Mesenchymal stem cell (in vitro differentiated cells and primary cell): ENCODE measurements around the gene GPR3.
"Not testable (repeated sequence)": the region's sequence is repeated elsewhere in the genome, so short reads cannot be mapped to it uniquely, and the experiment has no call there.

Experiments used
- DNase-seq: peaks from one replicate; pipeline ENCODE4 v3.0.0-alpha.2; 2013
- H2AFZ ChIP-seq: one replicate; pipeline ENCODE4 v1.6.1; 2013; ENCODE audit warnings: low read depth, mild to moderate bottlenecking, control low read depth, inconsistent platforms, low read length, moderate library complexity
- H2AK5ac ChIP-seq: 2 replicates; pipeline ENCODE4 v1.6.1; 2013; ENCODE audit warnings: low read length, moderate library complexity, mild to moderate bottlenecking, inconsistent platforms; ENCODE audit not compliant: severe bottlenecking
- H2BK120ac ChIP-seq: one replicate; pipeline ENCODE4 v1.6.1; 2013; ENCODE audit warnings: low read depth, mild to moderate bottlenecking, inconsistent platforms, low read length, moderate library complexity
- H2BK12ac ChIP-seq, 2 experiments: one replicate each; pipeline ENCODE4 v1.6.1; 2013; ENCODE audit warnings: inconsistent platforms in 2 of 2, low read length in 2 of 2, mild to moderate bottlenecking in 2 of 2, moderate library complexity in 2 of 2, control low read depth in 1 of 2
- H2BK15ac ChIP-seq: one replicate; pipeline ENCODE4 v1.6.1; 2013; ENCODE audit warnings: mild to moderate bottlenecking, low read depth, inconsistent platforms; ENCODE audit not compliant: poor library complexity, severe bottlenecking
- H2BK5ac ChIP-seq: 2 replicates; pipeline ENCODE4 v1.6.1; 2013; ENCODE audit warnings: low read depth, mild to moderate bottlenecking, low read length, control low read depth, inconsistent platforms; ENCODE audit not compliant: poor library complexity, severe bottlenecking
- H3K14ac ChIP-seq, 2 experiments: one replicate each; pipeline ENCODE4 v1.6.1; 2013; ENCODE audit warnings: inconsistent platforms in 2 of 2, low read length in 2 of 2, control low read depth in 1 of 2, mild to moderate bottlenecking in 1 of 2, moderate library complexity in 1 of 2
- H3K18ac ChIP-seq, 2 experiments: one replicate each; pipeline ENCODE4 v1.6.1; 2013; ENCODE audit warnings: inconsistent platforms in 2 of 2, low read length in 2 of 2, control low read depth in 1 of 2, low read depth in 1 of 2, mild to moderate bottlenecking in 1 of 2
- H3K23ac ChIP-seq, 2 experiments: one replicate each; pipeline ENCODE4 v1.6.1; 2013; ENCODE audit warnings: inconsistent platforms in 2 of 2, low read length in 2 of 2, mild to moderate bottlenecking in 2 of 2, moderate library complexity in 2 of 2, control low read depth in 1 of 2
- H3K27ac ChIP-seq: 2 replicates; pipeline ENCODE4 v1.5.1; 2013; ENCODE audit warnings: mild to moderate bottlenecking, moderate library complexity, low read length, control low read depth, inconsistent platforms; ENCODE audit not compliant: poor library complexity, severe bottlenecking
- H3K27me3 ChIP-seq, 2 experiments: 2 replicates each; pipeline versions ENCODE4 v1.6.1 to v1.7.0; 2013; ENCODE audit warnings: low read length in 2 of 2, mild to moderate bottlenecking in 2 of 2, moderate library complexity in 2 of 2, control low read depth in 1 of 2, inconsistent platforms in 1 of 2; ENCODE audit not compliant: control insufficient read depth in 1 of 2, insufficient read depth in 1 of 2
- H3K36me3 ChIP-seq, 2 experiments: 2 replicates each; pipeline versions ENCODE4 v1.6.1 to v1.7.0; 2013; ENCODE audit warnings: low read length in 2 of 2, control low read depth in 1 of 2, inconsistent platforms in 1 of 2, low read depth in 1 of 2, mild to moderate bottlenecking in 1 of 2; ENCODE audit not compliant: insufficient read depth in 2 of 2, control insufficient read depth in 1 of 2
- H3K4ac ChIP-seq, 2 experiments: one replicate each; pipeline ENCODE4 v1.6.1; 2013; ENCODE audit warnings: inconsistent platforms in 2 of 2, low read length in 2 of 2, mild to moderate bottlenecking in 2 of 2, moderate library complexity in 2 of 2, control low read depth in 1 of 2, low read depth in 1 of 2
- H3K4me1 ChIP-seq: 2 replicates; pipeline ENCODE4 v1.6.1; 2013; ENCODE audit warnings: low read depth, low read length, control low read depth; ENCODE audit not compliant: control insufficient read depth, insufficient read depth
- H3K4me2 ChIP-seq: 2 replicates; pipeline ENCODE4 v1.6.1; 2013; ENCODE audit warnings: low read length, mild to moderate bottlenecking, inconsistent platforms; ENCODE audit not compliant: poor library complexity, severe bottlenecking
- H3K4me3 ChIP-seq, 2 experiments: 2 replicates each; pipeline versions ENCODE4 v1.5.1 to v1.7.0; 2013; ENCODE audit warnings: low read length in 2 of 2, mild to moderate bottlenecking in 2 of 2, control low read depth in 1 of 2, low read depth in 1 of 2; ENCODE audit not compliant: insufficient read depth in 1 of 2
- H3K79me1 ChIP-seq: replicated peaks from 2 replicates; pipeline ENCODE4 v1.6.1; 2013; ENCODE audit warnings: mild to moderate bottlenecking, control low read depth, low read length, inconsistent platforms; ENCODE audit not compliant: poor library complexity, severe bottlenecking
- H3K9ac ChIP-seq: 2 replicates; pipeline ENCODE4 v1.7.0; 2013; ENCODE audit warnings: mild to moderate bottlenecking, low read length, moderate library complexity
- H3K9me3 ChIP-seq: 2 replicates; pipeline ENCODE4 v1.7.0; 2013; ENCODE audit warnings: mild to moderate bottlenecking, low read length; ENCODE audit not compliant: control insufficient read depth
- H4K8ac ChIP-seq: one replicate; pipeline ENCODE4 v1.6.1; 2013; ENCODE audit warnings: inconsistent platforms, mild to moderate bottlenecking, low read length, moderate library complexity
- H4K91ac ChIP-seq: one replicate; pipeline ENCODE4 v1.6.1; 2013; ENCODE audit warnings: mild to moderate bottlenecking, low read length, inconsistent platforms
- WGBS: methylation state at CpG from one replicate; pipeline ENCODE4 v1.1.7; 2013; ENCODE audit warnings: mixed read lengths; 5-methylcytosine and 5-hydroxymethylcytosine counted together

GPR3 gene

DNA sequence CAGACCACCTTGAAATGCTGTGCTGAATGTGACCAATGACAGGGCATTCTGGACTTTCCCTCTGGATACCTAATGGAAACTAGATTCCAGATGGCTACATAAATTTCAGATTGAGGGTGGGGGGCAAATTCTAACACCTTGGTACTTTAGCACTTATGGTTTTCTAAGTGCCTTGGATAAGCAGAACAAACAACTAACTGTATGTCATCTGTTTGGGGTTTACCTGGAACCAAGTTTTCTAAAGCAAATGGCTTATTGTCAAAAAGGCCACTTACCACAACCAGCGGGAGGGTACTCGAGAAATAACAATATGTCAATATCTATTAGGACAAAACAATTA is 39.1 kb downstream of the GPR3 start:
- Histone ChIP-seq H3K23ac (no peak overlapping the region), H3K36me3 (peaks cover 10 to 23% of the 10 kb centered on the region in 2 experiments), H3K4me3 (no peak overlapping the region), H3K27me3 (no peaks in the 10 kb centered on the region), H2BK15ac (no peak overlapping the region), H3K4ac (no peak overlapping the region), H3K27ac (no peak overlapping the region), H3K4me2 (no peak overlapping the region), H3K9me3 (no peaks in the 10 kb centered on the region), H3K79me1 (peaks cover 35% of the 10 kb centered on the region), H2AFZ (no peak overlapping the region), H3K4me1 (peaks cover 15% of the 10 kb centered on the region), H2BK120ac (no peak overlapping the region), H2AK5ac (no peak overlapping the region), H2BK12ac (no peak overlapping the region), H4K91ac (no peak overlapping the region), H4K8ac (no peak overlapping the region), H2BK5ac (no peak overlapping the region), H3K9ac (no peak overlapping the region), H3K18ac (no peak overlapping the region), H3K14ac (no peak overlapping the region)
- no peak for DNase-seq
- WGBS = no CpG with 5 or more reads among the region's 2 CpGs

DNA sequence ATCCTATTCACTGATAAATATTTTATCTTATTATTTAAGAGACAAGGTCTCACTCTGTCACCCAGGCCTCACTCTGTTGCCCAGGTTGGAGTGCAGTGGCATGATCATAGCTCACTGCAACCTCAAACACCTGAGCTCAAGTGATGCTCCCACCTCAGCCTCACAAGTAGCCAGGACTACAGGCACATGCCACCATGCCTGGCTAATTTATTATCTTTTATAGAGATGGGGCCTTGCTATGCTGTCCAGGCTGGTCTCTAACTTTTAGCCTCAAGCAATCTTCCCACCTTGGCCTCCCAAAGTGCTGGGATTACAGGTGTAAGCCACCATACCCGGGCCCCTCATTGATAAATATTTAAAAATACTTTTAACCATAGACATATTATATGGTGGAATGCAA is 40.3 kb downstream of the GPR3 start:
- H2AFZ ChIP-seq, H2BK12ac ChIP-seq, H3K4me3 ChIP-seq, H3K27me3 ChIP-seq, DNase-seq, H3K27ac ChIP-seq, H3K9me3 ChIP-seq, H3K18ac ChIP-seq, H3K9ac ChIP-seq, H3K4ac ChIP-seq, H2BK120ac ChIP-seq, H3K4me2 ChIP-seq, H2BK5ac ChIP-seq, H3K14ac ChIP-seq, H4K8ac ChIP-seq, H2BK15ac ChIP-seq, H4K91ac ChIP-seq, H2AK5ac ChIP-seq, H3K23ac ChIP-seq: not testable (repeated sequence)
- peaks cover 15% of the 10 kb centered on the region for H3K4me1 ChIP-seq
- WGBS = no CpG with 5 or more reads among the region's 1 CpG
- peaks cover 29% of the 10 kb centered on the region for H3K79me1 ChIP-seq
- peaks cover 6 to 11% of the 10 kb centered on the region in 2 experiments for H3K36me3 ChIP-seq

DNA sequence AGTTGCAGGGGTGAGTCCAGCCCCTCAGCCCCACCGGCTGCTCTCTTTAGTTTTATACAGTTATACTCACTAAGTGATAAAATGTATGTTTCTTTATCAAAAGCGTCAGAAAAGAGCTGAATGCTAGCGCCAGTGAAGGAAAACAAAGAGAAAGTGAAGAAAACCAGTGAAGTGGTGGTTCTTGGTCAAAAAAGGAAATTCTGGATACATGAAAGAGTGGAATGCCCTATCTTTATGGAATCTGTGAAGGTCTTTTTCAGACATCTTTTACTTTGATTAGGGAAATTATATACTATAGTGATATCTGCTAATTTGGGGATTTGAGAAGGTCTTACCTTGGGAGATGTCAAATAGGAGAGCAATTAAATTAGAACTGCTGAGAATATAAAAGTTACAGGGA is 41.3 kb downstream of the GPR3 start:
- H3K79me1 ChIP-seq = peaks cover 29% of the 10 kb centered on the region

DNA sequence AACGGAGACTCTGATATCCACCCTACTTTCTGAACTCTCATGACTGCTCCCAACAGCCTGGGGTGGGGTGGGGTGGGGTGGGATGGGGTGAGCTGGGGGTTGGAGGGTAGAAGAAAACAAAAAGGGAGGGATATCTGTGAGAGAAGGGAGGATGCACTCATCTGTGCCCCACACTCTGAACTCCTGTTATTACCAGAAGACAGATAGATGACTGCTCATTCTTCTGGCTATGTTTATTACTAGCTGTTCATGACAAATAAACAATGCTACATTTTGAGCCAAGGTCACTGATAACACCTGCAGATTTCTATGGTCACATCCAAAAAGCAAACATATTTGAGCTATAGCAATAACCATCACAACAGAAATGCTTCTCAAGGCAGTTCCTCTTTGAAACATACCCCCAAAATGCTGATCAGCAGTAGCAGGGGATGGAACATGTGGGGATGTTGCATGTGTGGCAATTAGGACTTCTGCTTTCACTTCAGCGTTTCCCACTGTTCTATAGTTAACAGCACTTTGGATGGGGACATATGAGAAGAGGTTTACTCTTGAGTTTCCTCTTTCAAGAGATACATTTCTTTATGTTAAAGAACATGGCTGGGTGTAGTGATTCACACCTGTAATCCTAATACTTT is 43.3 kb downstream of the GPR3 start:
- no peak overlapping the region for H4K8ac ChIP-seq
- no peak overlapping the region for H3K14ac ChIP-seq
- H2BK12ac ChIP-seq = no peak overlapping the region
- WGBS = no CpG with 5 or more reads among the region's 2 CpGs
- H3K9me3 ChIP-seq = no peaks in the 10 kb centered on the region
- peak; percentile 57 for DNase-seq
- no peak overlapping the region for H2BK15ac ChIP-seq
- H3K23ac ChIP-seq = no peak overlapping the region
- no peak overlapping the region for H4K91ac ChIP-seq
- H2BK5ac ChIP-seq = no peak overlapping the region
- H3K36me3 ChIP-seq = peaks cover 4 to 9% of the 10 kb centered on the region in 2 experiments
- H3K4me2 ChIP-seq = no peak overlapping the region
- no peak overlapping the region for H3K27ac ChIP-seq
- no peak overlapping the region for H3K9ac ChIP-seq
- no peak overlapping the region for H2BK120ac ChIP-seq
- no peak overlapping the region for H3K4ac ChIP-seq
- peaks cover 8% of the 10 kb centered on the region for H3K4me1 ChIP-seq
- no peak overlapping the region for H3K4me3 ChIP-seq
- peaks cover 33% of the 10 kb centered on the region for H3K79me1 ChIP-seq
- no peak overlapping the region for H2AK5ac ChIP-seq
- H3K27me3 ChIP-seq = no peaks in the 10 kb centered on the region
- H3K18ac ChIP-seq = no peak overlapping the region
- no peak overlapping the region for H2AFZ ChIP-seq

More for the DNA sequence above, 41.3 kb downstream of the GPR3 start:
- H3K4me2 ChIP-seq = no peak overlapping the region
- peak overlapping the region; percentile 18 for H3K27ac ChIP-seq
- DNase-seq = no peak
- H3K36me3 ChIP-seq = peaks cover under 1 to 2% of the 10 kb centered on the region in 2 experiments
- peaks cover 9% of the 10 kb centered on the region for H3K4me1 ChIP-seq
- H3K14ac ChIP-seq = no peak overlapping the region
- no peak overlapping the region for H3K4me3 ChIP-seq
- H2BK15ac ChIP-seq = no peak overlapping the region
- H2AK5ac ChIP-seq = no peak overlapping the region
- 100% methylated on average over 2 of the region's 3 CpGs for WGBS
- no peak overlapping the region for H2AFZ ChIP-seq
- no peak overlapping the region for H2BK120ac ChIP-seq
- no peak overlapping the region for H4K8ac ChIP-seq
- no peak overlapping the region for H3K4ac ChIP-seq
- H3K9me3 ChIP-seq = no peaks in the 10 kb centered on the region
- H3K9ac ChIP-seq = no peak overlapping the region
- no peak overlapping the region for H3K23ac ChIP-seq
- H3K18ac ChIP-seq = no peak overlapping the region
- no peak overlapping the region for H2BK5ac ChIP-seq
- no peaks in the 10 kb centered on the region for H3K27me3 ChIP-seq
- H2BK12ac ChIP-seq = no peak overlapping the region
- no peak overlapping the region for H4K91ac ChIP-seq
